KOPT-K1 (cell line): Measurements from ENCODE around the gene RFX8.

ENCODE experiments used
- H3K27ac ChIP-seq: fragments of 200-600 bp; sonication (generic); 2 replicates; pipeline ENCODE4 v1.5.1; 2016; ENCODE audit warnings: antibody characterized with exemption, mild to moderate bottlenecking, low read depth, low read length; ENCODE audit not compliant: poor library complexity, severe bottlenecking
- H3K36me3 ChIP-seq: fragments of 200-600 bp; sonication (generic); 2 replicates; pipeline ENCODE4 v1.5.1; 2017; ENCODE audit warnings: antibody characterized with exemption, mild to moderate bottlenecking, low read length, moderate library complexity; ENCODE audit not compliant: insufficient read depth
- H3K9me3 ChIP-seq: fragments of 200-600 bp; sonication (generic); 2 replicates; pipeline ENCODE4 v1.5.1; 2017; ENCODE audit warnings: antibody characterized with exemption, low read length, mild to moderate bottlenecking; ENCODE audit not compliant: insufficient read depth, poor library complexity, severe bottlenecking

The RFX8 gene

GRCh38 chr2:101418460-101419095, 56.3 kb downstream of the RFX8 start:
- H3K36me3 ChIP-seq, result no peaks in the 10 kb centered on the region
- no peaks in the 10 kb centered on the region for H3K9me3 ChIP-seq
- no peak overlapping the region for H3K27ac ChIP-seq

- Histone ChIP-seq H3K9me3 (no peaks in the 10 kb centered on the region), H3K36me3 (no peaks in the 10 kb centered on the region), H3K27ac (no peak overlapping the region)
Measured at GRCh38 chr2:101416609-101417008, 58.3 kb downstream of the RFX8 start.

DNA sequence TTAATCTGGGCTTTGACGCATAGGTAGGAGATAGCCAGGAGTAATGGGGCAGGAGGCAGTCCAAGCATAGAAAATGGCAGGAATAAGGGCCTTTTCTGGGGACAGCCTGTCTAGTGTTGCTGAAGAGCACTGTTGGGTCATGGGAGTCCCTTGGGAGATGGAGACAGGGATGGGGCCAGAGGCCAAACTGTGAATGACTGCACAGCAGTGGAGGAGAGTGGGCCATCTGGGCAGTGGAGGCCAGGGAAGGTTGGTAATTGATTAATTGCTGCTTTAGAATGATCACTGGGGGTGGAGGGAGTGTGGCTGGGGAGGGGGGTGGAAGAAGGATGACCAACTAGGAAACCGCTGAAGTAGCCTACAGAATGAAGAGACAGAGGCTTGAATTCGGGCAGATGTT, 59.0 kb downstream of the RFX8 start:
- Histone ChIP-seq H3K36me3 (no peaks in the 10 kb centered on the region), H3K9me3 (no peaks in the 10 kb centered on the region), H3K27ac (no peak overlapping the region)

DNA sequence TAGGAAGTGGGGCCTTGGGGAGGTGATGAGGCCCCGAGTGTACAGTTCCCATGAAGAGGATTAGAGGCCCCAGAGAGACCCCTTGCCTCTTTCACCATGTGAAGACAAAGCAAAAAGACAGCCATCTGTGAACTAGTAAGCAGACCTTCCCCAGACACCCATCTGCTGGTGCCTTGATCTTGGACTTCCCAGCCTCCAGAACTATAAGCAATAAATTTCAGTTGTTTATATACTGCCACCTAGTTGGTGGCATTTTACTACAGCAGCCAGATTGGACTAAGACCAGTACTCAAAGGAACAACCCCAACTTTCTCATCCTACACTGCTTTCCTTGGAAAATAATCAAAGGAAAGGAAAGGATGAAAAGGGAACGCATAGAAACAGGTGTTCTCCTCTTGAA, 59.7 kb downstream of the RFX8 start:
- no peaks in the 10 kb centered on the region for H3K36me3 ChIP-seq
- no peaks in the 10 kb centered on the region for H3K9me3 ChIP-seq
- no peak overlapping the region for H3K27ac ChIP-seq

- H3K36me3 ChIP-seq, result no peaks in the 10 kb centered on the region
- H3K27ac ChIP-seq, result no peak overlapping the region
- H3K9me3 ChIP-seq, result no peaks in the 10 kb centered on the region
Measured at GRCh38 chr2:101412092-101412694, 62.7 kb downstream of the RFX8 start.

DNA sequence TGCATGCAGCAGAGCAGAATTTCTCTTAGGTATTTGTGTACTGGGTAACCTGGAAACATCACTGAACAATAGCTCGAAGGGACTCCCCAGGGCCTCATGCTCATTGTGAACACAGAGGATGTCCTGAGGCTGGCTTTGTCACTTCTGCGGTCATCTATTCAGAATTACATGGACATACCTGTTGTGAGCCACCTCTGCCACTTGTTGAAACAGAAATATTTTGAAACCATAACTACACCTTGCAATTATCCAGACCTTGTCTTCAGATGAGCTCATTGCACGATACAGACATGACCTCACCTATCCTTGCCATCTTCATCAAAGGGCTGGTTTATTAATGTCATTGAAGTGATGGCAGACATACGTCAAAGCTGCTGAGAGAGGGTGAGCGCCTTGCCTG, 64.2 kb downstream of the RFX8 start:
- Histone ChIP-seq H3K9me3 (no peaks in the 10 kb centered on the region), H3K27ac (no peak overlapping the region), H3K36me3 (no peaks in the 10 kb centered on the region)

GRCh38 chr2:101410114-101410513, 64.8 kb downstream of the RFX8 start:
- Histone ChIP-seq H3K36me3 (no peaks in the 10 kb centered on the region), H3K9me3 (no peaks in the 10 kb centered on the region), H3K27ac (no peak overlapping the region)

- Histone ChIP-seq H3K36me3 (no peaks in the 10 kb centered on the region), H3K27ac (no peak overlapping the region), H3K9me3 (no peaks in the 10 kb centered on the region)
Measured at GRCh38 chr2:101409699-101410098, 65.2 kb downstream of the RFX8 start.

GRCh38 chr2:101408925-101409324, 66.0 kb downstream of the RFX8 start:
- H3K27ac ChIP-seq, result no peak overlapping the region

DNA sequence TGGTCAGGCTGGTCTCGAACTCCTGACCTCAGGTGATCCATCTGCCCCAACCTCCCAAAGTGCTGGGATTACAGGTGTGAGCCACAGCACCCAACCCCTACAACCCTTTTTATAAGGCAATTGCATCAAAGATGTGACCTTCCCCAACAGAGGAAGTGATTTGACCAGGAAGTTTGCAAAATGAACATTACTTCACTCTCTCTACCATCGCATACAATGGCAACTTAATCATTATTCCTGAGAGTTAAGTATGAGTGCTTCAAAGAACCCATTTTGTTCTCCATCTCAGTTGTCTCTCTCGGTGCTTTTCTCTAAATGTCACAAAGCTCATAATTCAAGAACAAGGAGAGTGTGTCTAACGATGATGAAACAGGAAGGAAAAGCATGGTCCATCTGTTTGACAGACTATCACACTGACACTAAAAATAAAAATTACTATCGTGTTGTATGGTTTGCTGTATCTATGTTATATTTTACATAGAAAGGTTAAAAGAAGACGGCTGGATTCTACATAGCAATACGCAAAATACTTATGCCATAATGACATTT, 69.5 kb downstream of the RFX8 start:
- H3K27ac ChIP-seq, result no peak overlapping the region
- no peaks in the 10 kb centered on the region for H3K36me3 ChIP-seq
- H3K9me3 ChIP-seq, result no peaks in the 10 kb centered on the region

More at GRCh38 chr2:101408925-101409324, 66.0 kb downstream of the RFX8 start:
- no peaks in the 10 kb centered on the region for H3K9me3 ChIP-seq
- H3K36me3 ChIP-seq, result no peaks in the 10 kb centered on the region

DNA sequence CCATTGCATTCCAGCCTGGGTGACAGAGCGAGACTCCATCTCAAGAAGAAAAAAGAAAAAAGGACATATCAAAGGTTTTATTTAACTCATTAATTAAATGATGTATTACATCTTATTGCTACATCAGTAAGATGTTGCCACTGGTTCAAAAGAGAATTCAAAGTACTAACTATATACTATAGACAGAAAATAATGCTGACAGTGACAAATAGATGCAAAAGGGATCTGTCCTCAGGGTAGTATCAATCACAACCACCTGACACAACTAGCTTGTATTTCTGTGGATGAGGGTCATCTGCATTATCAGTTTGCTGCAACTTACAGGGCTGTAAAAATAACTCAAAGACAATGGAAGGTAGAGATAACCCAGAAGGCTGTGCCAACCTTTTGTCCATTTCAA, 71.2 kb downstream of the RFX8 start:
- Histone ChIP-seq H3K9me3 (no peaks in the 10 kb centered on the region), H3K27ac (no peak overlapping the region), H3K36me3 (no peaks in the 10 kb centered on the region)

DNA sequence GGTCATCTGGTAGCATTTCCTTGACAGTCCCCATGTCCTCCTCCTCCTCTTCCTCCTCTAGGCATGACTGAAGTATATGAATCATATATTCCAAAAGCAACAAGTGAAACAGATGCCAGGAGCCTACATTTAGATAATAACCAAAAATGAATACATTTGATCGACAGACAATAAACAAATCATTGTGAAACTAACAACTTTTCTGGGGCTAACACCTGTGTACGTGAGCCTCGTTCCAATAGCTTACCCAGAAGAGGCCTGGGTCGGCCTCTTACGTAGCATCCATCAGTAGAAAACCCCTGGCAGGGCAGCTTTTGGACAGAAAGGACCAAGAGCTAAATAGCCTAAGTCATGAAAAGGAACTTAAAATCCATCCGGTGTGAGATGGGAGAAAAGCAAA, 72.3 kb downstream of the RFX8 start:
- Histone ChIP-seq H3K9me3 (no peaks in the 10 kb centered on the region), H3K27ac (no peak overlapping the region)

DNA sequence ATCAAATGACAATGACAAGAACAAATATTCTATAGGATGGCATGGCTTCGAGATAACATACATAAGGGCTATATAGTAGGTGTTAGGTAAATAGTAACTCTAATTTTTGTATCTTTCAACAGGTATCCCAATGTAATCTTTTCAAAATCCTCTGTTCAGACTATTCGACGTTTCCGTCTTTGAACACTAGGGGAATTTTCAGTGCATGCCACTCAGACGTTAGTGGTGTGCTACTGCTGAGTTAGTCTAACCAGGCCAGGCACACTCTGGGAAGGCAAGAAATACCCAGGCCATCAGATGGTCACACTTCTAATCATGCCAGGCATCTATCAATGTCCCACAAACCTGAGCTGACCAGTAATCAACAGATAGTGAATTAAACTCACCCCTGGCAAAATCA, 73.0 kb downstream of the RFX8 start:
- Histone ChIP-seq H3K9me3 (no peaks in the 10 kb centered on the region), H3K27ac (no peak overlapping the region), H3K36me3 (no peaks in the 10 kb centered on the region)

More for the DNA sequence above, 72.3 kb downstream of the RFX8 start:
- H3K36me3 ChIP-seq, result no peaks in the 10 kb centered on the region

- Histone ChIP-seq H3K27ac (no peak overlapping the region), H3K9me3 (no peaks in the 10 kb centered on the region), H3K36me3 (no peaks in the 10 kb centered on the region)
Measured at GRCh38 chr2:101401326-101401665, 73.6 kb downstream of the RFX8 start.

DNA sequence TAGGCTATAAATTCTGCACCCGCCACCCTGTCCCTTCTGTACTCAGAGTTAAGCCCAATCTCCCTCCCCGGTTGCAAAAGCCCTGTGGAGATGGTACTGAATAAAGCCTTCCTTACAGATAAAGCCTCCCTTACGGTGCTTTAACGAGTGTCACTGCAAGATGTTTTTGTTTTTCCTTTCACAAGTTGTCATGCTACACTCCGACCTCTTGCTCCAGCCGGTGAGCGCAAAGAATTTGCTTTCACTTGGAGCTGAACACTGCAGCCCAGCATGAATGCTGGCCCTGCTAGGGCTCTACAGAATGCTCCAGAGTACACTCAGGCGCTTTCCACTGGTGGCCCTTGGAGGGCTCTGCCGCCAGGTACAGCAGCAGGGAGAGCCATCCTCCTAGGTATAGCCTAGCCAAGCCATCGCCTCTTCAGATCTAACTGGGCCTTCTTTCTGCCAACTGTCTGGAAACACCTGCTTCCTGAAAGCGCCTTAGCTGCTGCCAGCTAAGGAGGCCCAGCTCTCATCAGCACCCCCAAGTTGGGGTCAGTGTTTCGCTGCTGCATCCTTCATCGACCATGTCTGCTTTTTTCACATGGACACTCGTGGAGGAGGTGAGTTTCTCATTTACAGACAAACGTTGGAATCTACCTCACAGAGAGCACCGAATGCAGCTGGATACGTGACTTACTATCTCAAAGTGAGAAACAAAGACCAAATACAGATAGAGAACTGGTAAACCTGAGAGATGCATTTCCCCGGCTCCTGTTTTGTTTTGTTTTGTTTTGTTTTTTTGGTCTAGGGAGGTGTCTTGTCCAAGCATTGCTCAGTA, 74.2 kb downstream of the RFX8 start:
- H3K36me3 ChIP-seq, result no peaks in the 10 kb centered on the region
- H3K9me3 ChIP-seq, result no peaks in the 10 kb centered on the region
- H3K27ac ChIP-seq, result no peak overlapping the region
